Measurements from ENCODE around the gene BIRC2.
"Not testable (repeated sequence)": the region's sequence is repeated elsewhere in the genome, so short reads cannot be mapped to it uniquely, and the experiment has no call there.

Gene BIRC2

GRCh38 chr11:102316346-102316904 is 30.6 kb upstream of the BIRC2 start:
- peak overlapping the region; percentile 99 for H3K4me3 ChIP-seq (ENCODE audit: low read length)
- TF ChIP-seq ZNF274 (IDR thresholded peaks at IDR 0.05; ENCODE audit: low read depth, low read length) = no peak

DNA sequence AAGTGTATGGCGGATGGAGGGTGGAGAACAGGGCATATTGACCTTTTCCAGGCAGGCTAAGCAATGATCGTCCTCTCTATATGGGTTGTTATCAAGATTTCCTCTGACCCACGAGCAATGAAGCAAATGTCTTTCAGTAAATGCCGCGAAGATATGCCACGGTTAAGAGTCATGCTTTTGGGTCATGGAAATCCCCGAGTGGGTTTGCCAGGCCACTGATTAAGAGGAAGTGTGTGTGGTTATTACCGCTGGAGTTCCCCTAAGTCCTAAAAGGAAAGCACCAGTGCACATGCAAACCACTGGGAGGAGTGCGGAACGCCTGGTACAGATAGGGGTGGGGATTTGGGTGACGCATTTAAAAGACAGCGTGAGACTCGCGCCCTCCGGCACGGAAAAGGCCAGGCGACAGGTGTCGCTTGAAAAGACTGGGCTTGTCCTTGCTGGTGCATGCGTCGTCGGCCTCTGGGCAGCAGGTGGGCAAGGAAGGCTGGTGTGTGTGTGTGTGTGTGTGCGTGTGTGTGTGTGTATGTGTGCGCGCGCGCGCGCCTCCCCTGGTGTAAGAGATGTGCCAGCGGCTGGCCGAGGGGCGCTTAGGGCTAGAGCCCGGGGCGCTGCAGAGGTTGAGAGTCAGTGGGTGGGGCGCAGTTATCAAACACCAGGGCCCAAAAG is 29.8 kb upstream of the BIRC2 start, which contains the start of gene BIRC3:
TSS of gene BIRC3 (plus strand) at position 386 of the 669 bp plus-strand sequence. CDS start 7,026 bp downstream, outside the sequence.
- H3K4me3 ChIP-seq (ENCODE audit: low read length) = peak within 1 kb of the TSS; percentile 99
- TF ChIP-seq ZNF274 (IDR thresholded peaks at IDR 0.05; ENCODE audit: low read depth, low read length) = no peak

DNA sequence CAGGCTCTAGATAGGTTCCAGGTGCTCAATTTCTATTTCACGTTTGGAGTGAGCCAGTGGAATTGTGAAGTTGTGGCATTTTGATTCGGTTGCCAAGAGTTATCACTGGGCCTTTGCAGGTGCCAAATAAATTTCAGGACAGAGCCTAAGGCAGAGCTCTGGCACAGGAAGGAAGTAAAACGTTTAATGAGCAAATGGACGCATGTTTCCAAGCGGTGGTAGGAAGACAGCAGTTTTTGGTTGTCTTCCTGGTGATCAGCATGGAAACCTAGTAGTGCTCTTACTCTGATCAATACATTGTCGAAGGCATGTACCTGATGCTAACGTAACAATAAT is 29.3 kb upstream of the BIRC2 start:
- H3K4me3 ChIP-seq (ENCODE audit: low read length) = peak overlapping the region; percentile 99
- no peak for TF ChIP-seq ZNF274 (IDR thresholded peaks at IDR 0.05; ENCODE audit: low read depth, low read length)

GRCh38 chr11:102318469-102318868 is 28.5 kb upstream of the BIRC2 start:
- no peak for TF ChIP-seq ZNF274 (IDR thresholded peaks at IDR 0.05; ENCODE audit: low read depth, low read length)
- H3K4me3 ChIP-seq (ENCODE audit: low read length) = peak overlapping the region; percentile 99

- no peak for TF ChIP-seq ZNF274 (IDR thresholded peaks at IDR 0.05; ENCODE audit: low read depth, low read length)
- H3K4me3 ChIP-seq (ENCODE audit: low read length) = peak overlapping the region; percentile 99
Measured at GRCh38 chr11:102319544-102319943, 27.5 kb upstream of the BIRC2 start.

DNA sequence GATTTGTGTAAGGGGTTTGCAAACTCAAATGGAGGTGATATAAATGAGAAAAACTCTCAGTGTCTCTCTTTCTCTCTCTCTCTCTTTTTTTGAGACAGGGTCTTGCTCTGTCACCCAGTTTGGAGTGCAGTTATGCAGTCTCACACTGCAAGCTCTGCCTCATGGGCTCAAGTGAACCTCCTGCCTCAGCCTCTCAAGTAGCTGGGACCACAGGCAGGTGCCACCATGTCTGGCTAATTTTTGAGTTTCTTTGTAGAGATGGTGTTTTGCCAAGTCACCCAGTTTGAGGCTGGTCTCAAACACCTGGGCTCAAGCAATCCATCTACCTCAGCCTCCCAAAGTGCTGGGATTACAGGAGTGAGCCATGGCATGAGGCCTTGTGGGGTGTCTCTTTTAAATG is 26.8 kb upstream of the BIRC2 start:
- no peak for TF ChIP-seq ZNF274 (IDR thresholded peaks at IDR 0.05; ENCODE audit: low read depth, low read length)
- peak overlapping the region; percentile 99 for H3K4me3 ChIP-seq (ENCODE audit: low read length)

GRCh38 chr11:102320679-102321078 is 26.3 kb upstream of the BIRC2 start:
- H3K4me3 ChIP-seq (ENCODE audit: low read length) = peak overlapping the region; percentile 99
- TF ChIP-seq ZNF274 (IDR thresholded peaks at IDR 0.05; ENCODE audit: low read depth, low read length) = no peak

DNA sequence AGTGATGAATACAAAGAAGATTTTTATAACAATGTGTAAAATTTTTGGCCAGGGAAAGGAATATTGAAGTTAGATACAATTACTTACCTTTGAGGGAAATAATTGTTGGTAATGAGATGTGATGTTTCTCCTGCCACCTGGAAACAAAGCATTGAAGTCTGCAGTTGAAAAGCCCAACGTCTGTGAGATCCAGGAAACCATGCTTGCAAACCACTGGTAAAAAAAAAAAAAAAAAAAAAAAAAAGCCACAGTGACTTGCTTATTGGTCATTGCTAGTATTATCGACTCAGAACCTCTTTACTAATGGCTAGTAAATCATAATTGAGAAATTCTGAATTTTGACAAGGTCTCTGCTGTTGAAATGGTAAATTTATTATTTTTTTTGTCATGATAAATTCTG is 24.5 kb upstream of the BIRC2 start:
- TF ChIP-seq ZNF274 (IDR thresholded peaks at IDR 0.05; ENCODE audit: low read depth, low read length) = no peak
- H3K4me3 ChIP-seq (ENCODE audit: low read length) = peak overlapping the region; percentile 99; the same call in 1 of the 2 replicates

DNA sequence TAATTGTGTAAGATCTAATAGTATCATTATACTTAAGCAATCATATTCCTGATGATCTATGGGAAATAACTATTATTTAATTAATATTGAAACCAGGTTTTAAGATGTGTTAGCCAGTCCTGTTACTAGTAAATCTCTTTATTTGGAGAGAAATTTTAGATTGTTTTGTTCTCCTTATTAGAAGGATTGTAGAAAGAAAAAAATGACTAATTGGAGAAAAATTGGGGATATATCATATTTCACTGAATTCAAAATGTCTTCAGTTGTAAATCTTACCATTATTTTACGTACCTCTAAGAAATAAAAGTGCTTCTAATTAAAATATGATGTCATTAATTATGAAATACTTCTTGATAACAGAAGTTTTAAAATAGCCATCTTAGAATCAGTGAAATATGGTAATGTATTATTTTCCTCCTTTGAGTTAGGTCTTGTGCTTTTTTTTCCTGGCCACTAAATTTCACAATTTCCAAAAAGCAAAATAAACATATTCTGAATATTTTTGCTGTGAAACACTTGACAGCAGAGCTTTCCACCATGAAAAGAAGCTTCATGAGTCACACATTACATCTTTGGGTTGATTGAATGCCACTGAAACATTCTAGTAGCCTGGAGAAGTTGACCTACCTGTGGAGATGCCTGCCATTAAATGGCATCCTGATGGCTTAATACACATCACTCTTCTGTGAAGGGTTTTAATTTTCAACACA is 23.3 kb upstream of the BIRC2 start:
- H3K4me3 ChIP-seq (ENCODE audit: low read length) = no peak overlapping the region
- no peak for TF ChIP-seq ZNF274 (IDR thresholded peaks at IDR 0.05; ENCODE audit: low read depth, low read length)

GRCh38 chr11:102325088-102325487 is 21.9 kb upstream of the BIRC2 start:
- H3K4me3 ChIP-seq (ENCODE audit: low read length) = no peak overlapping the region
- TF ChIP-seq ZNF274 (IDR thresholded peaks at IDR 0.05; ENCODE audit: low read depth, low read length) = no peak

- no peak for TF ChIP-seq ZNF274 (IDR thresholded peaks at IDR 0.05; ENCODE audit: low read depth, low read length)
- no peak overlapping the region for H3K4me3 ChIP-seq (ENCODE audit: low read length)
Measured at GRCh38 chr11:102328748-102329147, 18.3 kb upstream of the BIRC2 start.

GRCh38 chr11:102330231-102330630 is 16.8 kb upstream of the BIRC2 start:
- H3K4me3 ChIP-seq (ENCODE audit: low read length) = no peak overlapping the region
- no peak for TF ChIP-seq ZNF274 (IDR thresholded peaks at IDR 0.05; ENCODE audit: low read depth, low read length)

GRCh38 chr11:102331341-102331740 is 15.7 kb upstream of the BIRC2 start:
- no peak overlapping the region for H3K4me3 ChIP-seq (ENCODE audit: low read length)
- TF ChIP-seq ZNF274 (IDR thresholded peaks at IDR 0.05; ENCODE audit: low read depth, low read length) = no peak

DNA sequence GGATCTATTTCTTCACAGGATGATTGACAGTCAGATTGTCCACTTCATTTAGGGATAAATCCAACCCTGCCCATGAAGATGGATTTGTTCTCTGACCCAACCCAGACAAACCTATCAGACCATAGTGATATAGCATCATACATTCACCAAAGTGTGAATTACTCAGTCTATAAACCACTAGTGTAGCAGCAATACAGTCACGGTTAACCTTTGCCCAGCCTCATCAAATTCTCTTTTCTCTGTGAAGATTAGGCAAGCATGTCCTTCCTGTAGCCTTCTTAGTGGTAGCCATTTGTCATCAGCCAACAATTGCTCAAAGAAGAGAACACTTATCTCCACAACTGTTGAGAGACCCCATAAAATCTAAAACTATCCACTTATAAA is 14.4 kb upstream of the BIRC2 start:
- TF ChIP-seq ZNF274 (IDR thresholded peaks at IDR 0.05; ENCODE audit: low read depth, low read length) = no peak
- no peak overlapping the region for H3K4me3 ChIP-seq (ENCODE audit: low read length)

DNA sequence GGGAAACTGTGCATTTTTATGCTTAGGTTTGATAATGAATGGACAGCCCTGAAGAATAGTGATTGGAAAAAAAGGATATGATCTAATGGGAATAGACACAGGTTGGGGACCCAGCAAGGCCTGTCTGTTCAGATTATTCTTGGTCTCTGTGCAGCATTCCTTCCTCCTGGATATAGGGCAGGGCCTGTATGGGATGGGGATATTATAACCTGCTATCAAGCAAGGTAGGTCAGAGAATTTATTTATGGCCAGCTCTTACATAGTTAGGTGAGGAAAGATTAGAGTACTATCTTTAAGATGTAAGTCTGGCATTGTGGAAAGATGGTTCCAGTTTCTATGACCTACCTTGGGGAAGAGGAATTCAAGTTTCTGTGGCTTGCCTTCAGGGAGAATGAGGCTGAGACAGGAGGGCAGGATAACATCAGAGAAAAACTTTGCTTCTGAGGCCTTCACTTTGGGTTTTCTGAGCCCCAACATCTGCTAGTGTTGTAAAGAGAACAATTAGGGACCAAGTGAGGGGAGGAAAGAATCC is 8.5 kb upstream of the BIRC2 start:
- no peak for TF ChIP-seq ZNF274 (IDR thresholded peaks at IDR 0.05; ENCODE audit: low read depth, low read length)
- no peak overlapping the region for H3K4me3 ChIP-seq (ENCODE audit: low read length)

DNA sequence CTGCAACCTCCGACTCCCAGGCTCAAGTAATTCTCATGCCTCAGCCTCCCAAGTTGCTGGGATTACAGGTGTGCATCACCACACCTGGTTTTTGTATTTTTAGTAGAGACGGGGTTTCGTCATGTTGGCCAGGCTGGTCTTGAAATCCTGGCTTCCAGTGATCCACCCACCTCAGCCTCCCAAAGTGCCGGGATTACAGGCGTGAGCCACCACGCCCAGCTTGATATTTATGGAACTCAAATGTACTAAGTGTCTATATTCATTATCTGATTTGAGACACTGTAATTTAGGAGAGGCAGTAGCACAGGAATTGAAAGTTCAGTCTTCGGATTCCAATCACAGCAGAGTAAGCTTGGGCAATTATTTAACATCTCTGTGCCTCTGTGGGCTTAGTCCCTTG is 5.7 kb upstream of the BIRC2 start:
- H3K4me3 ChIP-seq (ENCODE audit: low read length) = not testable (repeated sequence)
